GM23248 (cell line): ENCODE measurements around the gene PPFIBP2.

Source experiments
- EZH2 ChIP-seq: fragments of 200-600 bp; sonication (generic); IDR thresholded peaks from 2 replicates; pipeline ENCODE4 v1.6.1; 2018; ENCODE audit warnings: antibody characterized with exemption, mild to moderate bottlenecking; ENCODE audit not compliant: insufficient read depth, poor library complexity, severe bottlenecking
- EZH2phosphoT487 ChIP-seq: fragments of 200-600 bp; sonication (generic); IDR thresholded peaks from 2 replicates; pipeline ENCODE4 v1.6.1; 2018; ENCODE audit warnings: antibody characterized with exemption, moderate library complexity, mild to moderate bottlenecking, low read depth; ENCODE audit not compliant: insufficient read depth

DNA sequence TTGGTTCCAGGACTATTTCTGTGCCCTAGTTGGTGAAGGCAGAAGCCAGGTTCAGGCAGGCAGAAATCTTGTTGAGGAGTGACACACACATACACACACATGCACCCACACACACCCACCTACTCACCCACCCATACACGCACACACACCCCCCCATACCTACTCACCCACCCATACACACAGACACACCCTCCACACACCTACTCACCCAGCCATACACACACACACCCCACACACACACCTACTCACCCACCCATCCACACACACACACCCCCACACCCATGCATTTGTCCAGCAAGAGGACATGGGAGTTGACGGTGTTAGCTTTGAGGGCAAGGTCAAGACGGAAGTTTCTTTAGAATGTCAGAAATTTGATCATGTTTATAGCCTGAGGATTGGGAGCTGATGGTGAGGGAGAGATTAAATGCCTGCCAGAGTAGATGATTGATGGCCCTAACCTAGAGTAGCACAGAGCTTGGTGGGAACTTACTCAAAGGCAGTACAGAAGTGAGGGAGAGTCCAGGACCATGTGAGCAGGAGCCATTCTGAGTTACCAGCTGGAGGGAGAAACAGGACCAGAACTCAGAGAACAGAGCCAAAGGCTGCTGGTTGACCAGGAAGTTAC, 90.6 kb downstream of the PPFIBP2 start:
- TF ChIP-seq EZH2phosphoT487 (no peak), EZH2 (no peak)
